PFSK-1 (cell line): ENCODE data around the gene CCDC137.

Source experiments
- FOXP2 ChIP-seq: optimal IDR thresholded peaks from 2 replicates; pipeline ENCODE3; 2011; ENCODE audit warnings: borderline replicate concordance, control low read depth, inconsistent platforms; ENCODE audit not compliant: insufficient read depth; ENCODE audit errors: extremely low read length, extremely low read depth
- POLR2AphosphoS5 ChIP-seq: IDR thresholded peaks from 2 replicates; pipeline ENCODE4 v1.6.1; 2012; ENCODE audit warnings: low read depth, mild to moderate bottlenecking, control low read depth, low read length, moderate library complexity
- REST ChIP-seq, 2 experiments: IDR thresholded peaks; 2 replicates each; pipeline versions ENCODE4 v1.6.1 to v1.8.0; 2011 to 2012; ENCODE audit warnings: low read depth in 2 of 2, low read length in 2 of 2, control low read depth in 1 of 2, inconsistent platforms in 1 of 2, mild to moderate bottlenecking in 1 of 2, moderate library complexity in 1 of 2; ENCODE audit not compliant: insufficient read depth in 1 of 2
- SIN3A ChIP-seq: IDR thresholded peaks from 2 replicates; pipeline ENCODE4 v1.6.1; 2012; ENCODE audit warnings: mild to moderate bottlenecking, low read length, moderate library complexity, borderline replicate concordance; ENCODE audit not compliant: insufficient read depth
- TAF1 ChIP-seq: IDR thresholded peaks from 2 replicates; pipeline ENCODE4 v1.6.1; 2012; ENCODE audit warnings: low read length, control low read depth, borderline replicate concordance; ENCODE audit not compliant: insufficient read depth

The CCDC137 gene

GRCh38 chr17:81713556-81714411 lies 47.2 kb downstream of the CCDC137 start:
- no peak for TF ChIP-seq SIN3A
- TF ChIP-seq FOXP2 = no peak
- no peak for TF ChIP-seq TAF1
- TF ChIP-seq POLR2AphosphoS5 = no peak
- TF ChIP-seq REST (IDR thresholded peaks at IDR 0.05; ENCODE audit: insufficient read depth in 1 of 2, low read depth in 2 of 2, low read length in 2 of 2) = no peak

GRCh38 chr17:81714412-81715106 lies 48.0 kb downstream of the CCDC137 start:
- TF ChIP-seq POLR2AphosphoS5 (no peak), REST (IDR thresholded peaks at IDR 0.05; ENCODE audit: insufficient read depth in 1 of 2, low read depth in 2 of 2, low read length in 2 of 2) (no peak), SIN3A (no peak), TAF1 (no peak), FOXP2 (no peak)

- TF ChIP-seq POLR2AphosphoS5 (no peak), REST (IDR thresholded peaks at IDR 0.05; ENCODE audit: insufficient read depth in 1 of 2, low read depth in 2 of 2, low read length in 2 of 2) (no peak), FOXP2 (no peak), TAF1 (no peak), SIN3A (no peak)
Measured at GRCh38 chr17:81715107-81715871, 48.8 kb downstream of the CCDC137 start.

GRCh38 chr17:81715872-81716673 lies 49.5 kb downstream of the CCDC137 start:
- TF ChIP-seq POLR2AphosphoS5 = no peak
- TF ChIP-seq SIN3A = no peak
- TF ChIP-seq REST (IDR thresholded peaks at IDR 0.05; ENCODE audit: insufficient read depth in 1 of 2, low read depth in 2 of 2, low read length in 2 of 2) = no peak
- no peak for TF ChIP-seq FOXP2
- TF ChIP-seq TAF1 = no peak
